Measurements from ENCODE around the gene SEMA6B.

Gene SEMA6B

GRCh38 chr19:4538601-4538954 is 20.9 kb downstream of the SEMA6B start:
- H3K4me3 ChIP-seq (ENCODE audit: low read depth, low read length) = no peak overlapping the region
- DNase-seq (ENCODE audit: low read depth) = no peak
- no peak for TF ChIP-seq CTCF (IDR thresholded peaks at IDR 0.05; ENCODE audit: insufficient read depth, low read depth, low read length, missing control alignments)

DNA sequence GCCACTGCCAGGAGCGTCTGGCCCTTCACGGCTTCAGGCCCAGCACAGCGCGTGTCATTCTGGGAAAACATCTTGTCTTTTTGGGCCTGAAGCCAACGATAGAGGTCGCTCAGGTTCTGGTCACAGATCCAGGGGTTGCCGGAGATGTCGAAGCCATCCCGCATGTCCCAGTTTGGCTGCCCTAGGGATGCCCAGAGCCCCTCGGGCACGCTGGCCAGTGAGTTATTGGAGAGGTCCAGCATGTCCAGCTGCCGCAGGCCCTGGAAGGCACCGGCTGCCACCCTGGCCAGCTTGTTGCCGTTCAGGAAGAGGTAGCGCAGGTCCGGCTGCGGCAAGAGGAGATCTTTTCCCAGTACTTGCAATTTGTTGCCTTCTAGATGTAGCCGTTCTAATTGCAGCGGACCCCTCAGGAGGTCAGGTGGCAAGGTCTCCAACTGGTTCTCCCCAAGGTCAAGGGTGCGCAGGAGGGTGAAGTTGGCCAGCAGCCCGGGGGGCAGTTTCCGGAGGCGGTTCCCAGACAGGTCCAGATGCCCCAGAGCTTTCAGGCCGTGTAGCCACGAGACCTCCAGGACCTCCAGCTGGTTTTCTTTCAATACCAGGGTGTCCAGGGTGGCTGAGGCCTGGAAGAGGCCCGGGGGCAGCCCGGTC is 21.4 kb downstream of the SEMA6B start:
- DNase-seq (ENCODE audit: low read depth) = no peak
- H3K4me3 ChIP-seq (ENCODE audit: low read depth, low read length) = no peak overlapping the region
- no peak for TF ChIP-seq CTCF (IDR thresholded peaks at IDR 0.05; ENCODE audit: insufficient read depth, low read depth, low read length, missing control alignments)

- no peak overlapping the region for H3K4me3 ChIP-seq (ENCODE audit: low read depth, low read length)
- no peak for TF ChIP-seq CTCF (IDR thresholded peaks at IDR 0.05; ENCODE audit: insufficient read depth, low read depth, low read length, missing control alignments)
- DNase-seq (ENCODE audit: low read depth) = no peak
Observed at GRCh38 chr19:4536798-4537197, 22.7 kb downstream of the SEMA6B start.

- peak; percentile 63 for DNase-seq (ENCODE audit: low read depth)
- TF ChIP-seq CTCF (IDR thresholded peaks at IDR 0.05; ENCODE audit: insufficient read depth, low read depth, low read length, missing control alignments) = no peak
- H3K4me3 ChIP-seq (ENCODE audit: low read depth, low read length) = no peak within 1 kb of the TSS
Observed at GRCh38 chr19:4534836-4535658, 24.4 kb downstream of the SEMA6B start, which contains the start of gene PLIN5. PLIN5 (minus strand) TSS chr19:4535224; CDS start chr19:4534074, 1,150 bp downstream.

DNA sequence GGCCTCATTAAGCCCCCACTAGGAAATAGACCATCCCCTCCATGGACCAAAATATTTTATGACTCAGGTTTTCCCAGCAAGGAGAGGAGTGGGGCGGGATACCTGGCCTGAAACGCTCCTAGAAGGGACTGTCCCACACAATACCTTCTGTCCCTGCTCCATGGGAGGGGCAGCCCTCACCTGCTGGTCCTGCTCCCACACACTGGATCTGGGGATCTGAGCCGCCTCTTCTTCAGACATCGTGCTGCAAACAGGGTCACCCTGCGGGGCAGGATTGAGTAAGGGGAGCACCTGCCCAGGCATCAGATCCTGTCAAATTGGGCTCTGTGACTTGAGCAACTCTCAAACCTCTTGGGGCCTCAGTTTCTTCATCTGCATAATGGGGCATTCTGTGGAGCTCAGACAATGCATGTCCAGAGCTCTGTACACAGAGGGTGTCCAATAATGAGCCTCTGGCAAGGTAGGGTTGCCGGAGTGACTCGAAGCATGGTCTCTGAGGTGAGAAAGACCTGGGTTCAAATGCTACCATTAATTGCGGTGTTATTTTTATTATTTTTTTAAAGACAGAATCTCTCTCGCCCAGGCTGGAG is 25.6 kb downstream of the SEMA6B start:
- TF ChIP-seq CTCF (IDR thresholded peaks at IDR 0.05; ENCODE audit: insufficient read depth, low read depth, low read length, missing control alignments) = no peak
- no peak overlapping the region for H3K4me3 ChIP-seq (ENCODE audit: low read depth, low read length)
- DNase-seq (ENCODE audit: low read depth) = no peak

- no peak for TF ChIP-seq CTCF (IDR thresholded peaks at IDR 0.05; ENCODE audit: insufficient read depth, low read depth, low read length, missing control alignments)
- no peak for DNase-seq (ENCODE audit: low read depth)
Observed at GRCh38 chr19:4533334-4533733, 26.1 kb downstream of the SEMA6B start.

More at GRCh38 chr19:4533334-4533733, 26.1 kb downstream of the SEMA6B start:
- H3K4me3 ChIP-seq (ENCODE audit: low read depth, low read length) = no peak overlapping the region
